ENCODE results near the gene NCOR1.
"Not testable (repeated sequence)": the region's sequence is repeated elsewhere in the genome, so short reads cannot be mapped to it uniquely, and the experiment has no call there.

NCOR1 gene

GRCh38 chr17:16215273-16215964 is at the start of gene NCOR1:
TSS of gene NCOR1 (minus strand) at chr17:16215534. CDS start at chr17:16194569, 20,965 bp downstream.
- peak; percentile 83 for DNase-seq (ENCODE audit: low read depth)

GRCh38 chr17:16262201-16262600 is 46.9 kb upstream of the NCOR1 start:
- no peak for DNase-seq (ENCODE audit: low read depth)

GRCh38 chr17:16261049-16261448 is 45.7 kb upstream of the NCOR1 start:
- DNase-seq (ENCODE audit: low read depth) = no peak

GRCh38 chr17:16259926-16260325 is 44.6 kb upstream of the NCOR1 start:
- DNase-seq (ENCODE audit: low read depth) = no peak

- no peak for DNase-seq (ENCODE audit: low read depth)
Observed at GRCh38 chr17:16258901-16259300, 43.6 kb upstream of the NCOR1 start.

- no peak for DNase-seq (ENCODE audit: low read depth)
Observed at GRCh38 chr17:16255481-16255921, 40.2 kb upstream of the NCOR1 start.

GRCh38 chr17:16254773-16255400 is 39.6 kb upstream of the NCOR1 start:
- DNase-seq (ENCODE audit: low read depth) = no peak

GRCh38 chr17:16251556-16251955 is 36.2 kb upstream of the NCOR1 start:
- DNase-seq (ENCODE audit: low read depth) = no peak

- DNase-seq (ENCODE audit: low read depth) = no peak
Observed at GRCh38 chr17:16251043-16251442, 35.7 kb upstream of the NCOR1 start.

GRCh38 chr17:16250635-16251034 is 35.3 kb upstream of the NCOR1 start:
- DNase-seq (ENCODE audit: low read depth) = no peak

GRCh38 chr17:16247586-16247984 is 32.3 kb upstream of the NCOR1 start:
- DNase-seq (ENCODE audit: low read depth) = no peak

GRCh38 chr17:16243801-16244567 is 28.6 kb upstream of the NCOR1 start:
- DNase-seq (ENCODE audit: low read depth) = no peak

- DNase-seq (ENCODE audit: low read depth) = no peak
Observed at GRCh38 chr17:16243385-16243784, 28.1 kb upstream of the NCOR1 start.

- no peak for DNase-seq (ENCODE audit: low read depth)
Observed at GRCh38 chr17:16241906-16242399, 26.6 kb upstream of the NCOR1 start.

GRCh38 chr17:16239931-16240330 is 24.6 kb upstream of the NCOR1 start:
- DNase-seq (ENCODE audit: low read depth) = no peak

- DNase-seq (ENCODE audit: low read depth) = no peak
Observed at GRCh38 chr17:16232391-16232790, 17.1 kb upstream of the NCOR1 start.

- DNase-seq (ENCODE audit: low read depth) = not testable (repeated sequence)
Observed at GRCh38 chr17:16229912-16230561, 14.7 kb upstream of the NCOR1 start.

GRCh38 chr17:16222406-16222805 is 7.1 kb upstream of the NCOR1 start:
- DNase-seq (ENCODE audit: low read depth) = no peak

GRCh38 chr17:16217002-16217635 is 1.8 kb upstream of the NCOR1 start, which contains the start of gene PIGL:
TSS of gene PIGL (plus strand) at chr17:16217210. CDS start at chr17:16217227, 17 bp downstream.
- DNase-seq (ENCODE audit: low read depth) = peak; percentile 81

GRCh38 chr17:16216341-16217001 is 1.1 kb upstream of the NCOR1 start:
- not testable (repeated sequence) for DNase-seq (ENCODE audit: low read depth)

- DNase-seq (ENCODE audit: low read depth) = no peak
Observed at GRCh38 chr17:16215965-16216316, 607 bp upstream of the NCOR1 start.

All from activated T-helper 9 cell treated with anti-CD3 and anti-CD28 coated beads, Interleukin-2, amount 50 U/mL, for 16 hours (primary cell).